Astrocyte of the hippocampus (primary cell): Measurements from ENCODE around the gene KAZALD1.
A peak's percentile ranks its signal among the peaks of the same experiment; 100 is the strongest.

Source experiments
- DNase-seq: peaks from one replicate; pipeline ENCODE4 v3.0.0; 2011; ENCODE audit warnings: low read depth, low spot score

The KAZALD1 gene

DNA sequence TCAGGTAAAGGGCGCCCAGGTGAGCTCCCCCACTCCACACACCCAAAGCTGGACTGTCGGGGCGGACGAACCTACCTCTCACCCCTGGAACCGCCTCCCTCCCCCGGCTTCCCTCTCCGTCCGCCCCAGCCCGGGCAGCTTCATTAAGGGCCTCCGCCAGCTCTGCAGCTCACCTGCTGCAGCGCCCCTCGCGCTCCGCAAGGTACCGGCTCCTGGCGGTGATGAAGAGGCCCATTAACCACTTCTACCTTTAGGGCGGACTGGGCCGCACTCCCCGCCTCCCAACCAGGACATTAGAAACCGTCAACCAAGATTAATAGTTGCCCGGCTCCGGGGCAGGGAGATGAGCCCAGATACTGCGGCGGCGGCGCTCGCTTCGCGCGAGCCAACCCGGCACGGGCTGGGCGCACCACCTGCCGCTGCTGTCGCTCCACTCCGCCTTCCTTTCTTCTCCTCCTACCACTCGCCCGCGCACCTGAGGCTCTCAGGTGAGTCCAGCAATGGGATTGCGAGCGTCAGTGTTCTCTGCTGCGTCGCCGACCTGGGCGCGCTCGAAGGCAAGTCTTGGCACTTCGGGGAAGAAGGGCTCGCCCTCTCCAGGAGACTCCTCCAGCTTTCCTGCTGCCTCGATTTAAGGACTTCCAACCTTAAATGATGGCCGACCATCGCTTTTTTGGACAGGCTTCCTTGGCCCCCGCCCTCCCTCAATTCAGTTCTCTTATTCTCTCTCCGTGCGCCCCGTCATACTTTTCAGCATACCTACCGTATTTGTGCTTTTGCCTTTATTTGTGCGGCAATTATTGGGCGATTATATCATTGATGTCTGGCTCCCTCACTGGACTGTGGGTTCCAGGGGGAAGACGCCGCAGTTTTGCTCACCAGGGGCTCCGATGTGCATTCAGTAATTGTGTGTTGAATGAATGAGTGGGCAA lies 13.6 kb upstream of the KAZALD1 start:
- no peak for DNase-seq

DNA sequence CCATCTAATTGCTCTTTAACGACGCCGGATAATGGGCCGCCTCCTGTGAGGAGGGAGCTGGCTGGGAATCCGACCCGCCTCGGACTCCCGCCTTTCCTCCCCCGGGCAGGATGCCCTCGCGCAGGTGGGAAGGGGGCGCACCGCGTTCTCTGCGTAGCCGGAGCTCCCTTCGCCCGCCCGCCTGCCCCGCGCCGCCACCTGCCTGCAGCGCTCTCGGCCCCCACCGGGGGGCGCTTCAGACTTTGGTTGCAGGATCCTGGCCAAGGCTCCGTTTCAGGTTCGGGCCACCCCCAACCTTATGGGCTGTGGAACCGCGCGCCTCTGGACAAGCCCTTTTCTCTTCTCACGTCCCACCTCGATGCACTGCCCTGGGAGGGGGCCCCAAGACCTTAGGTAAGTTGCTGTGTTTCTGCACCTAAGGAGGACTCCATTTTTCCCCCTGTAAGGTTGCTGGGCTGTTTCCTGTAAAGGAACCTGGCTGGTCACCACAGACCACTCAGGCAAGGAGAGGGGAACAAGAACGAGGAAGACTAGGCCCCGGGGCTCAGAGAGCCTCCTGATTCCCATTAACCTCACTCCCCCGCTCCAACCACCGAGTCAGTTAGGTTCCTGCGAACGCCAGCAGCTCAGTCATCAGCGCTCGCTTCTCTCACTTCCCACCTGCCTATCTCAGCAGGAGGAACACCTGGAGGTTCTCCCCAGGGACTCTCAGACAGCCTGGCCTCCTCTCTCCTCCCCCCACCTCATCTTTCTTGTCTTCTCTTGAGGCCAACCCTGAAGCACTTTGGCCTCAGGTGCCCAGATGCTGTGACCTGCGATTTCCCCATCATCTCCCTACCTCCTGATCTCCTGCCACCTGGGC lies 11.3 kb upstream of the KAZALD1 start:
- DNase-seq: peak; percentile 86

DNA sequence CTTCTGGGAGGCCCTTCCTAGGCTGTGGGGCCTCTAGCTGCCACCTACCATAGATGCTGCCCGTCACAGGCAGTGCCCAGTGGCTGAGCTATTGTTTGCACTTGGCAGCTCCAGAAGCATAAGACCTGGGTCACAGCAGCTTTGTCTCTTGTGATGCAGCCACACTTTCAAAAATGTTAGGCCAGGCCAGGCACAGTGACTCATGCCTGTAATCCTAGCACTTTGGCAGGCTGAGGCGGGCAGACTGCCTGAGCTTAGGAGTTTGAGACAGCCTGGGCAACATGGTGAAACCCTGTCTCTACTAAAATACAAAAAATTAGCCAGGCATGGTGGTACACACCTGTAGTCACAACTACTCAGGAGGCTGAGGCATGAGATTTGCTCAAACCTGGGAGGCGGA lies 9.5 kb upstream of the KAZALD1 start:
- peak; percentile 88 for DNase-seq

DNA sequence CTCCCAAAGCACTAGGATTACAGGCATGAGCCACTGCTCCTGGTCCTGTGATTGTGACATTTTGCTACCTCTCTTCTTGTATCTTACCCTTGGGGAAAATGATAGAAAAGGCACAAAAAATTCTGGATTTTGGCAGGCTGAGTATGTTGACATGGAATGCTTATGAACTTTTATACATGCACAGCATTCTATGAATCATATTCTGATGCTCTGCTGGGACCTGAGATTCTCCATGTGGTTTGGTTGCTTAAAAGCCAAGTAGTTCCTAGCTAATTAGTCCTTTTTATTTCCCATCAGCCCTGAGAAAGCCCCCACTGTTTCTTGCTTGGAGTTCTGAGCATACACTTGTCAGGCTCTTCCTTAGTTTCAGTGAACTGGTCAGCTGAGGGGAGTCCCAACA lies 8.3 kb upstream of the KAZALD1 start:
- DNase-seq: no peak

DNA sequence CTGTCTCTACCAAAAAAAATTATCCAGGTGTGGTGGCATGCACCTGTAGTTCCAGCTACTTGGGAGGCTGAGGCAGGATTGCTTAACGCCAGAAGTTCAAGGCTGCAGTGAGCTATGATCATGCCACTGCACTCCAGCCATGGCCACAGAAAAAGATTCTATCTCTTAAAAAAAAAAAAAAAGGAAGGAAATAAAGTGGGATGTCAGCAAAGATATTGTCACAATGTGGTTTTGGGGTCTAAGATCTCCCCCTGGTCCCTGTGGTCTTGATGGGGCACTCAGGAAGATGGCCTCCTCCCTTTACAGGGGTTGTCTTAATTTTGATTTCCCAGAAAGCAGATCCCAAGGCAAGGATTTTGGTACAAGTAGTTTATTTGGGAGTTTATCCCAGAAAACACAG lies 7.4 kb upstream of the KAZALD1 start:
- no peak for DNase-seq

DNA sequence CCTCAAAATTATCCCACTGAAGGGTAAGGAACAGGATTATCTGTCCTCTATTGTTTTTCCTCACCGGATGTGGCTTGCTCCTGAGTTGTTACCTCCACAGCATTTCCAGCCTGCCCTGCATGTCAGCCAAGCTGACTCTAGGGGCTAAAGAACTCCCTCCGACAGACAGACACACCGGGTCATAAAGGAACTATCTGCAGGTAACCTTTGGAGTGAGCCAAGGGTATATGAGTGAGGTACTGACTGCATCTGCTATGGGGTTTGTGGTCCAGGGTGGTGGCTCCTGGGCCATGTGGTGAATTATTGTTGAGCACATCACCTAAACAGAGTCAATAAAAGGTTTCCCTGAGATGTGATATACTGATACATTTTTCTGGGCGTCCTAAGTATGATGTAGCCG lies 6.9 kb upstream of the KAZALD1 start:
- DNase-seq: no peak

DNA sequence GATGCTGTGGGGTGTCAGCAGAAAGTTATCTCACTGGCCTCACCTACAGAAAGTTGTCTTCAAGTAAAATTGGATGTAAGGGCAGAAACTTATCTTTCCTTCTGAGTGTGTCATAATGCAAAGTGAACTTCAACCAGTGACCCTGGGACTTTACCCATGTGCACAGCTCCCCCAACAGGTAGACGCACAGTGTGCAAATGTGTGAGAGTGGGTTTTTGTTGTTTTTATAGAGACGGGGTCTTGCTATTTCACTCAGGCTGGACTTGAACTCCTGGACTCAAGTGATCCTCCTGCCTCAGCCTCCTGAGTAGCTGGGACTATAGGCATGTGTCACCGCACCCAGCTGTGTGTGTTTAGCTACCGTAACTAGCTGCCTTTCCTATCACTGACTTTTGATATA lies 6.4 kb upstream of the KAZALD1 start:
- no peak for DNase-seq

DNA sequence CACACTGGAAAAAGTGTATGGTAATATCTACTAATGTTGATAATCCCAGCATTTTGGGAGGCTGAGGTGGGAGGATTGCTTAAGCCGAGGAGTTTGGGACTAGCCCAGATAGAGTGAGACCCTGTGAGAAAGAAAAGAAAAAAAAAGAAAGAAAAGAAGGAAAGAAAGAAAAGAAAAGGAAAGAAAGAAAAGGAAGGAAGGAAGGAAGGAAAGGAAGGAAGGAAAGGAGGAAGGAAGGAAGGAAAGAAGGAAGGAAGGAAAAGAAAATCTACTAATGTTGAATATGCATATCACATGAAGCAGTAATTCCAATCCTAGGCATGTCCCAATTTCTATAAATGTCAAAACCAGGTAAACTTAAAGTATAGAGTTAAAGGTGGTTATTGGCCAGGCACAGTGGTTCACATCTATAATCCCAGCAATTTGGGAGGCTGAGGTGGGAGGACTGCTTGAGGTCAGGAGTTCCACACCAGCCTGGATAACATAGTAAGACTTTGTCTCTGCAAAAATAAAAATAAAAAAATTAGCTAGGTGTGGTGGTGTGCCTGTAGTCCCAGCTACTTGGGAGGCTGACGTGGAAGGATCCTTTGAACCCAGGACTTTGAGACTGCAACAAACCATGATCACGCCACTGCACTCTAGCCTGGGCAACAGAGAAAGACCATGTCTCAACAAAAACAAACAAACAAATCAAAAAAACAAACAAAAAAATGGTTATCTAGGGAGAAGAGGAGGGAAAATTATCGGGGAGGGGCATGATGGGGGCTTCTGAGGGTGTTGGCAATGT lies 5.2 kb upstream of the KAZALD1 start:
- no peak for DNase-seq

DNA sequence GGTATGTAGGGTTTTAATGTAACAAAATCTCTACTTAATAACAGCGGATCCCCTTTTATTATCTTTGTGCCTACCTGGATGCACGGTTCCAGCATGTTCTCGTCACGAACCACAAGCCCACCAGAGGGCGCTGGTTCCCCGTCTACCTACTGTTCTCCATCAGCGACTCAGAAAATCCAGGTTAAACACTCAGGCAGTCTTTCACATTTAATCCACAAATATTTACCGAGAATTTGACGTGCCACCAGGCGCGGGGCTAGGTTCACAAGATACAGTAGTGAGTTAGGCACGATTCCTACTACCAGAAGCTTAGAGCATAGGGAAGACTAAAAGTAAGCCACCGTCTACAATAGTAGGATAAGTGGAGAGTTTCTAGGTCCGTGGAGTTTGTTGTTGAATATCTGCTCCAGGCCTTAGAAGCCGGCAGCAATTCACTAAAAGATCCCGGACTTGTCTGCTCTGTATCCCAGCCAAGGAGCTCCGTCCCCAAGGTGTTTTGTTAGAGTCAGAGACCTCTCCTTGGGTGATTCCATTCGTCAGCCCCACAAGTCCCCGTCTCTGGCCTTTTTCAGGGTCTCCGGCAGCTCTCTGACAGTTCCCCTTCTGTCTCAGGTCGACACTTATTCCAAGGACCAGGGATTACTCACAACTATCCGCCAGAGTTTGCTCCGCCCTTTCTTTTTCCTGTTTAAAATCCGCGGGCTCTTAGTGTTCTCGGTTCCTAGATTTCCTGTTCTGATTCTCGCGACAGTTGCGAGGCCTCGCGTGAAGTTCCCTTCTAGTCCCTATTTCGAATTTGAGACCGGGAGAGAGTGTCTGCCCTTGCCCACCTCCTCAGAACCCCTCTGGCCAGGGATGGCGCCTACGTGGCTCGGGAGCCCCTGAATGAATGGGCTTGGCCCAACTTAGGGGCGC lies 1.5 kb upstream of the KAZALD1 start:
- DNase-seq: peak; percentile 95

DNA sequence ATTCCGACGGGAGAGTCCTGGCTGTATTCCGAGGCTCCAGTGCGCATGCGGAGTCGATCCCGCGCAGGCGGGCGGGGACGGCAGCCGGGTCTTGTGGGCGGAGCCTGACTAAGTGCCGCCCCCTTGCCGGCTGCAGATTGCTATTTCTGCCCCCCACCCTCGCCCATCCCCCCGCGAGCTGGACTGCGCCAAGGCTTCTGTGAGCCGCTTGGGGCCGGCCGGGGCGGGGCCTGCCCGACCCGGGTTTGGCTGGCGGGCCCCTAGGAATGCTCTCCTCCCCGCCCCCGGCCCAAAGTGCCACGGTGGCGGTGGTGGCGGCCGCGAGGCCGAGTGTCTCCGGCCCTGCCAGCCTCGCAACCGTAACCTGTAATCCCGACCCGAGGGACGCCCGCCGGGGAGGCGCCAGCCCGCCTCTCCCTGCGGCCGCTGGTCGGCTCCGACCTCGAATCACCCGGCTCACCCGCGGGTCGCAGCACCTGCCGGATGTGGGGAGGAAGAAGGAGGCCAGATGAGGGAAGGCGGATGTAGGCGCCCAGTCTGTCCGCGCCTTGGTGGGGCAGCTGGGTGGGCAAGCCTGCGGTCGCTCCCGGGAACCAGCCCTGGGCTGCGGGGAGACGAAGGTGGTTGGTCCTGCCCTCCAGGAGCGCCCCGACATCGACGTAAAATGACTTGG lies 702 bp upstream of the KAZALD1 start:
- DNase-seq: peak; percentile 98

DNA sequence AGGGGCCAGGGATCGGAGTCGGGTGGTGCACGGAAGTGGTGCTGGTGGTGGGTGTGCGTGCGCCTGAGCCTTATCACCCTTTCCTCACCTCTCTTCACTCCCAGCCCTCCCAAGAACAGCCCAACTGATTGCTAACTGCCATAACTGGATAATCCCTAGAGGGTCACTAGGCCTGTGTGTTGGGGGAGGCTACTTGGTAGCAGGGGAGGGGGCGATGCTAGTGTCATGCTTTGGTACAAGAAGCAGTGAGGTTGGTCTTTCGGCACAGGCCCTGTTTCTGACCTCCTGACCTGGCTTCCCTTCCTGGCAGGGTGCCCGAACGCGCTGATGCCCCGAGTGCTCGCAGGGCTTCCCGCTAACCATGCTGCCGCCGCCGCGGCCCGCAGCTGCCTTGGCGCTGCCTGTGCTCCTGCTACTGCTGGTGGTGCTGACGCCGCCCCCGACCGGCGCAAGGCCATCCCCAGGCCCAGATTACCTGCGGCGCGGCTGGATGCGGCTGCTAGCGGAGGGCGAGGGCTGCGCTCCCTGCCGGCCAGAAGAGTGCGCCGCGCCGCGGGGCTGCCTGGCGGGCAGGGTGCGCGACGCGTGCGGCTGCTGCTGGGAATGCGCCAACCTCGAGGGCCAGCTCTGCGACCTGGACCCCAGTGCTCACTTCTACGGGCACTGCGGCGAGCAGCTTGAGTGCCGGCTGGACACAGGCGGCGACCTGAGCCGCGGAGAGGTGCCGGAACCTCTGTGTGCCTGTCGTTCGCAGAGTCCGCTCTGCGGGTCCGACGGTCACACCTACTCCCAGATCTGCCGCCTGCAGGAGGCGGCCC lies 652 bp downstream of the KAZALD1 start:
- peak; percentile 77 for DNase-seq

DNA sequence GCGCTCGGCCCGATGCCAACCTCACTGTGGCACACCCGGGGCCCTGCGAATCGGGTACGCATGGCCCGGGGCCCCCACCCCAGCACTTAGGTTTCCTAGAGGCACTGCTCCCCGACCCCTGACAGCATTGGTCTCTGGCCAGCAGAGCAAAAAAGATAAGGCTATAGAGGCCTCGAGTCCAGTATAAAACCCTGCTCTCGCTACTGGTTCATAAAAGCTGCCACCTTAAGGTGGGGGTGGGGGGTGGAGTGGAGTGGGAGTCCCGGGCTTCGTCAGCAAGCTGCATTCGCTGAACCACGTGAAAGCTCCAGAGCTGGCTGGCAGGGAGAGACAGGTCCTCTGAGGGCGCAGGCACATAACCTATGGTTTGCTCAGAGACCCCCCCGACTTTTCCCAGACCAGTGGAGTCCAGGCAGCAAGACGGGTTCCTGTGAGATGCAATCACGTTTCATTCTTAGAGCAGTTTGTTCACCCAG lies 1.3 kb downstream of the KAZALD1 start:
- DNase-seq: no peak

DNA sequence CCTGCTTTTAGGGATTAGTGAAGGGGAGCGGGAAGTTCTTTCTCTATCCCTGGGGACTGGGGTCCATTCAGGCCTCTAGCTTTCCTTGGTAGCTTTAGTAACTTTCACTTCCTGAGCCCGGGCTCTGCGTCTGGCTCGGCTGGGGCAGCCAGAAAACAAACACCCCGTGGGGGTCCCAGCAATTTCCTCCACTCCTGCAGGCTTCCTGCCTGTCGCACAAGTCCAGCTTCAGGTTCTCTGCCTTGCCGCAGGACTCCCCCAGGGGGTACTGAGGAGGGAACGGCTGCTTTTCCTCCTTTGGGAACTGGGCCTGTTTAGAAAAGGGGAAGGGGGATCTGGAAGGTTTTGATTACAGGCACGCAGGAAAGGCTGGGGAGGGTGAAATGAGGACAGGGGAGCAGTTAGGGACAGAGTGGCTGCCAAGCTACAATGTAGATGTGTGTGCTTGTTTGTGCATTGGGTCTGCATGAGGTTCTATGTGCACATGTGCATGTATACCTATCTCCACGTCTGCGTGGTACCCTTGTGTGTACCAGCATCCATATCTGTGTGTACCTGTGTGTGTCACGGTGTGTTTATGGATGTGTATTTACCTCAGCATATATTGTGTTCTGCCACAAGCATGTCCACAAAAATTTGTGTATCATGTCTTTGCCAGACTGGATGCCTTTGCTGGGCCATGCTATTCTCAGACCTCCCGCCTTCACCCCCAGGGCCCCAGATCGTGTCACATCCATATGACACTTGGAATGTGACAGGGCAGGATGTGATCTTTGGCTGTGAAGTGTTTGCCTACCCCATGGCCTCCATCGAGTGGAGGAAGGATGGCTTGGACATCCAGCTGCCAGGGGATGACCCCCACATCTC lies 2.0 kb downstream of the KAZALD1 start:
- no peak for DNase-seq

DNA sequence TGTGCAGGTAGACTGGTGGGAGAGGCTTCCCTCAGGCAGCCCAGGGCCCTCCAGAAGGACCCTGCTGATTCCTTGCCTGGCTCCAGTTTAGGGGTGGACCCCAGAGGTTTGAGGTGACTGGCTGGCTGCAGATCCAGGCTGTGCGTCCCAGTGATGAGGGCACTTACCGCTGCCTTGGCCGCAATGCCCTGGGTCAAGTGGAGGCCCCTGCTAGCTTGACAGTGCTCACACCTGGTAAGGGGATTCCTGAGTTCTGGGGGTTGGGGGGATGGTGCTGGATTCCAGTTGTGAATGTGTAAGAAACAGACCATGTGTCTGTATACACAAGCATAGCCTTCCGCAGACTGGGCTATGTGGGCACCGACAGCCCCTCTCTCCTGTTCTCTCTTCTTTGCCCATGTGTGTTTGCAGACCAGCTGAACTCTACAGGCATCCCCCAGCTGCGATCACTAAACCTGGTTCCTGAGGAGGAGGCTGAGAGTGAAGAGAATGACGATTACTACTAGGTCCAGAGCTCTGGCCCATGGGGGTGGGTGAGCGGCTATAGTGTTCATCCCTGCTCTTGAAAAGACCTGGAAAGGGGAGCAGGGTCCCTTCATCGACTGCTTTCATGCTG lies 2.7 kb downstream of the KAZALD1 start:
- DNase-seq: no peak

DNA sequence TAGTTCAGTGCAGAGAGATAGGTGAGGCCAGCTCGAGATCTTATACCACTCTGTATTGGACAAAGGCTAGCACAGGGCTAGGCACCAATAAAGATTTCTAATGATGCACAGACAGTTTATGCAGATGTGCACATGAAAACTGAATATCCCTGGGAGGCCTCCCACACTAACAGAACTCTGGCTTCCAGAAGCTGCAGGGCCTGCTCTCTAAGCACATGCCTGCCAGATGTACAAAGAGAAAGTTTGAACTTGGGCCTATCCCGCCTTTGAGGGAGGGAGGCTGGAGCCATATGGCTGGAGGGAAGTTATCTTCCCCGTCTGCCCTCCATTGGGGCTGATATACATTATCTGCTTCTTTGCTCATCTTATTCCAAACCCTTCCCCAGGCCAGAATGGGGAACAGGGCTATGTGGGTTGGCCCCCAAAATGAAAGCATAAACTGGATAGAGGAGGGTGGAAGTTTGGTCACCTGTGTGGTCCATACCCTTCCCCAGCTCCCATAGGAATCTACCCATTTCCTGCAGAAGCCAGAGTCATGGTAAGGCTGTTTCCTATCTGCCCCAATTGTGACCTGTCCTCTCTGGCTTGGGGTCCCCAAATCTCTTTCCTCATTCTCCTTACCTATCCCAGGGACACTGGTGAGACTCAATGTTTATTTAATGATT lies 3.8 kb downstream of the KAZALD1 start:
- no peak for DNase-seq

DNA sequence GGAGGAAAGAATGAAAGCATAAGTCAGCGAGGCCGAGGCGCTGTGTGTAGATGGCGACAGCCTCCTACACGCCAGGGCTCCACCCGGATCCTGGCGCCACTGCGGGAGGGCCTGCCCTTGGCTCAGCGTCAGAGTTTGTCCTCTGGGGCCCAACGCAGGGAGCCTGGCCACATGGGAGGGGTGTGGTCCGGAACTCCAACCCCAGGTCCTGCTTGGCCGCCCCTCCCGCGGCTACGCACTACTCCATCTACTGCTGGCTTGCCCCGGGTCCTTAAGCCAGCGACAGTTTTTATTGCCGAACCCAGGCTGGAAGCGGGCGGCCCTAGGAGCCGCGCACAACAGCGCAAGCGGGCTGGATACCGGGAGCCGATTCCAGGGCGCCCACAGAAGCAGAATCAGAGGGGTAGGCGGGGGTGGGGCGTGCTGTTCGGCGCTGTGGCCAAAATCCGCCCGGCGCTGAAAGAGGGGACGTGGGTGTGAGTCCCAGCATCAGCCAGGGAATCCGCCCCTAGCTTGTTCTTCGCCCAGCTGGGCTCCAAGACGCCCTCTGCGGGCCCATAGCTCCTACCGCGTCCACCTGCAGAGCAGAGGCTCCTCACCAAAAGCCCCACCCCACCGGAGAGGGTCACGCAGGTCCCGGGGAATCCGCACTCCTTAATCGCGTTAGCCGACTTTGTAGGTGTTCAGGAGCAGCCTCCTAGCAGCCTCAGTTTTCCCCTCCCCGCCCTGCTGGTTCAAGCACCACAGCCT lies 4.5 kb downstream of the KAZALD1 start:
- peak; percentile 76 for DNase-seq
